Astrocyte (in vitro differentiated cells and primary cell): Measurements from ENCODE around the gene DGKE. TPM values are rescaled to one million over a fixed set of nuclear protein-coding genes. Genes with fewer than 3 reads are reported as not detected.

Source experiments
- DNase-seq: peaks from one replicate; pipeline ENCODE4 v3.0.0-alpha.2; 2010; ENCODE audit warnings: low read depth
- FAIRE-seq: peaks from 2 replicates; lab custom pipeline; 2011; peaks lifted over from hg19 to GRCh38; lab: Jason Lieb, UNC
- H2AFZ ChIP-seq: 2 replicates; pipeline ENCODE4 v1.6.0; 2012; ENCODE audit warnings: low read depth, low read length, inconsistent platforms
- H3K27ac ChIP-seq: 2 replicates; pipeline ENCODE4 v1.5.1; 2011; ENCODE audit warnings: low read depth, low read length, inconsistent platforms
- H3K27me3 ChIP-seq: 2 replicates; pipeline ENCODE4 v1.6.0; 2011; ENCODE audit warnings: low read length, inconsistent platforms; ENCODE audit not compliant: insufficient read depth
- H3K36me3 ChIP-seq: 2 replicates; pipeline ENCODE4 v1.5.1; 2011; ENCODE audit warnings: low read length, inconsistent platforms; ENCODE audit not compliant: insufficient read depth
- H3K4me1 ChIP-seq: 2 replicates; pipeline ENCODE4 v1.5.1; 2011; ENCODE audit warnings: low read length, inconsistent platforms; ENCODE audit not compliant: insufficient read depth
- H3K4me2 ChIP-seq: 2 replicates; pipeline ENCODE4 v1.6.0; 2012; ENCODE audit warnings: low read length, inconsistent platforms
- H3K4me3 ChIP-seq: 2 replicates; pipeline ENCODE4 v1.5.1; 2011; ENCODE audit warnings: low read depth, mild to moderate bottlenecking, low read length, inconsistent platforms; ENCODE audit not compliant: insufficient read depth
- H3K79me2 ChIP-seq: 2 replicates; pipeline ENCODE4 v1.6.0; 2012; ENCODE audit warnings: mild to moderate bottlenecking, low read length, inconsistent platforms; ENCODE audit not compliant: insufficient read depth
- H3K9ac ChIP-seq: 2 replicates; pipeline ENCODE4 v1.6.0; 2012; ENCODE audit warnings: mild to moderate bottlenecking, low read length, inconsistent platforms
- H3K9me3 ChIP-seq: 2 replicates; pipeline ENCODE4 v1.5.1; 2012; ENCODE audit warnings: low read depth, mild to moderate bottlenecking, low read length, inconsistent platforms; ENCODE audit not compliant: insufficient read depth
- H4K20me1 ChIP-seq: 2 replicates; pipeline ENCODE4 v1.6.0; 2012; ENCODE audit warnings: low read length, inconsistent platforms; ENCODE audit not compliant: insufficient read depth
- H3K27ac Mint-ChIP-seq: one replicate; pipeline ENCODE4 v1.8.0; 2021; ENCODE audit warnings: mild to moderate bottlenecking, mixed read lengths; ENCODE audit not compliant: unreplicated experiment
- H3K27me3 Mint-ChIP-seq: one replicate; pipeline ENCODE4 v1.8.0; 2021; ENCODE audit warnings: low read depth, mixed read lengths; ENCODE audit not compliant: unreplicated experiment
- H3K36me3 Mint-ChIP-seq: one replicate; pipeline ENCODE4 v1.8.0; 2021; ENCODE audit warnings: low read depth, mixed read lengths; ENCODE audit not compliant: unreplicated experiment
- H3K4me1 Mint-ChIP-seq: one replicate; pipeline ENCODE4 v1.8.0; 2021; ENCODE audit warnings: low read depth, mixed read lengths; ENCODE audit not compliant: unreplicated experiment
- H3K4me3 Mint-ChIP-seq: one replicate; pipeline ENCODE4 v1.8.0; 2021; ENCODE audit warnings: mild to moderate bottlenecking, moderate library complexity, mixed read lengths; ENCODE audit not compliant: unreplicated experiment
- H3K9me3 Mint-ChIP-seq: one replicate; pipeline ENCODE4 v1.8.0; 2021; ENCODE audit warnings: mild to moderate bottlenecking, mixed read lengths; ENCODE audit not compliant: unreplicated experiment
- CTCF ChIP-seq: IDR thresholded peaks from 2 replicates; pipeline ENCODE4 v1.5.1; 2011; ENCODE audit warnings: low read depth, mild to moderate bottlenecking, inconsistent platforms, low read length, moderate library complexity; ENCODE audit not compliant: insufficient read depth
- EZH2 ChIP-seq: IDR thresholded peaks from 2 replicates; pipeline ENCODE4 v1.6.1; 2012; ENCODE audit warnings: mild to moderate bottlenecking, low read length, inconsistent platforms; ENCODE audit not compliant: insufficient read depth
- total RNA-seq: library from RNA; stranded (reverse); gene quantifications from 2 replicates; pipeline ENCODE4 v1.2.1, GENCODE V29; 2021

The DGKE gene
- total RNA-seq, 1 donor from 2014 or later = 5.5 TPM

GRCh38 chr17:56793531-56793930 lies 40.4 kb upstream of the DGKE start:
- Mint-ChIP-seq H3K9me3 (no peaks in the 10 kb centered on the region), H3K36me3 (peaks cover 3% of the 10 kb centered on the region), H3K4me3 (no peak overlapping the region), H3K27ac (no peak overlapping the region), H3K27me3 (peaks cover 15% of the 10 kb centered on the region), H3K4me1 (no peaks in the 10 kb centered on the region)
- Histone ChIP-seq H3K27me3 (peaks cover 22% of the 10 kb centered on the region), H3K79me2 (no peaks in the 10 kb centered on the region), H3K9me3 (no peaks in the 10 kb centered on the region), H4K20me1 (no peaks in the 10 kb centered on the region), H3K4me1 (no peaks in the 10 kb centered on the region), H2AFZ (no peak overlapping the region), H3K9ac (no peak overlapping the region), H3K36me3 (no peaks in the 10 kb centered on the region), H3K4me2 (no peak overlapping the region), H3K4me3 (no peak overlapping the region), H3K27ac (no peak overlapping the region)
- FAIRE-seq = no peak
- TF ChIP-seq CTCF = no peak
- no peak for TF ChIP-seq EZH2
- no peak for DNase-seq

GRCh38 chr17:56793957-56794356 lies 40.0 kb upstream of the DGKE start:
- H3K4me1 ChIP-seq = no peaks in the 10 kb centered on the region
- Mint-ChIP-seq H3K27me3 (peaks cover 15% of the 10 kb centered on the region), H3K27ac (no peak overlapping the region), H3K36me3 (peaks cover 3% of the 10 kb centered on the region), H3K4me3 (no peak overlapping the region), H3K4me1 (peaks cover 3% of the 10 kb centered on the region), H3K9me3 (no peaks in the 10 kb centered on the region)
- no peaks in the 10 kb centered on the region for H3K79me2 ChIP-seq
- no peaks in the 10 kb centered on the region for H3K9me3 ChIP-seq
- no peaks in the 10 kb centered on the region for H4K20me1 ChIP-seq
- H2AFZ ChIP-seq = no peak overlapping the region
- no peak overlapping the region for H3K4me3 ChIP-seq
- H3K27me3 ChIP-seq = peaks cover 22% of the 10 kb centered on the region
- FAIRE-seq (no peak), DNase-seq (no peak)
- H3K27ac ChIP-seq = no peak overlapping the region
- no peaks in the 10 kb centered on the region for H3K36me3 ChIP-seq
- TF ChIP-seq EZH2 (no peak), CTCF (no peak)
- H3K9ac ChIP-seq = no peak overlapping the region
- H3K4me2 ChIP-seq = no peak overlapping the region

GRCh38 chr17:56795221-56795865 lies 38.6 kb upstream of the DGKE start:
- H3K9me3 Mint-ChIP-seq = peaks cover 3% of the 10 kb centered on the region
- TF ChIP-seq EZH2 (no peak), CTCF (no peak)

More at GRCh38 chr17:56795221-56795865, 38.6 kb upstream of the DGKE start:
- H3K4me3 ChIP-seq = no peak overlapping the region
- H3K27me3 ChIP-seq = peaks cover 22% of the 10 kb centered on the region
- Mint-ChIP-seq H3K27ac (no peak overlapping the region), H3K4me3 (no peak overlapping the region), H3K36me3 (peaks cover 3% of the 10 kb centered on the region), H3K4me1 (peaks cover 6% of the 10 kb centered on the region), H3K27me3 (peaks cover 14% of the 10 kb centered on the region)
- H2AFZ ChIP-seq = no peak overlapping the region
- no peak overlapping the region for H3K9ac ChIP-seq
- no peaks in the 10 kb centered on the region for H3K79me2 ChIP-seq
- no peaks in the 10 kb centered on the region for H4K20me1 ChIP-seq
- no peaks in the 10 kb centered on the region for H3K36me3 ChIP-seq
- H3K27ac ChIP-seq = no peak overlapping the region
- H3K4me2 ChIP-seq = no peak overlapping the region
- H3K9me3 ChIP-seq = no peaks in the 10 kb centered on the region
- DNase-seq (no peak), FAIRE-seq (no peak)
- no peaks in the 10 kb centered on the region for H3K4me1 ChIP-seq
